Panc1 (cell line): ENCODE measurements around the gene SPX. TPM values are rescaled to one million over a fixed set of nuclear protein-coding genes. Genes with fewer than 3 reads are reported as not detected.
A peak's percentile ranks its signal among the peaks of the same experiment; 100 is the strongest.

Experiments
- ATAC-seq: fragments of 200-7000 bp; cut with Tn5 transposase; 2 replicates; pipeline ENCODE4 v1.9.1; 2020; ENCODE audit warnings: mild to moderate bottlenecking, moderate library complexity
- BruUV-seq: library from RNA; stranded (reverse); fragments of 400-500 nt; replicated peaks from 2 replicates; lab custom pipeline; 2021; lab: Mats Ljungman, UMichigan
- CTCF ChIA-PET: fragments of 300-600 bp; sonication (Branson Sonifier 250); formaldehyde crosslinking; loops from one replicate; lab custom pipeline; 2022; ENCODE audit warnings: antibody characterized with exemption; lab: Charles Lee
- POLR2A ChIA-PET: fragments of 300-600 bp; sonication (Branson Sonifier 250); formaldehyde crosslinking; loops from one replicate; lab custom pipeline; 2022; ENCODE audit warnings: antibody characterized with exemption; lab: Charles Lee
- DNase-seq: peaks from one replicate; pipeline ENCODE4 v3.0.0-alpha.2; 2010; ENCODE audit warnings: low read depth, low spot score
- H3K27ac ChIP-seq: 2 replicates; pipeline ENCODE4 v1.5.1; 2011; ENCODE audit warnings: mild to moderate bottlenecking, low read length, inconsistent platforms
- H3K27me3 ChIP-seq: fragments of 200-500 bp; sonication (Bioruptor generic); 2 replicates; pipeline ENCODE4 v1.6.0; 2014; ENCODE audit warnings: low read length, inconsistent platforms; ENCODE audit not compliant: control insufficient read depth, insufficient read depth
- H3K36me3 ChIP-seq: fragments of 200-500 bp; sonication (Bioruptor generic); 2 replicates; pipeline ENCODE4 v1.5.1; 2014; ENCODE audit warnings: inconsistent platforms, mild to moderate bottlenecking, low read length, moderate library complexity; ENCODE audit not compliant: control insufficient read depth, insufficient read depth
- H3K4me1 ChIP-seq: 2 replicates; pipeline ENCODE4 v1.5.1; 2011; ENCODE audit warnings: inconsistent platforms, mild to moderate bottlenecking, low read length, moderate library complexity; ENCODE audit not compliant: control insufficient read depth, insufficient read depth
- H3K4me3 ChIP-seq, 2 experiments: 2 replicates each; pipeline ENCODE4 v1.5.1; 2011 to 2012; ENCODE audit warnings: low read depth in 2 of 2, low read length in 2 of 2, mild to moderate bottlenecking in 2 of 2, inconsistent platforms in 1 of 2, moderate library complexity in 1 of 2
- H3K9me3 ChIP-seq: fragments of 200-500 bp; sonication (Bioruptor generic); 2 replicates; pipeline ENCODE4 v1.5.1; 2014; ENCODE audit warnings: low read depth, mild to moderate bottlenecking, inconsistent platforms, low read length, moderate library complexity; ENCODE audit not compliant: control insufficient read depth, insufficient read depth
- CTCF ChIP-seq: fragments of 450-650 bp; IDR thresholded peaks from 2 replicates; pipeline ENCODE4 v1.5.1; 2017; ENCODE audit warnings: mild to moderate bottlenecking
- POLR2AphosphoS5 ChIP-seq: IDR thresholded peaks from 2 replicates; pipeline ENCODE4 v1.6.1; 2012; ENCODE audit warnings: mild to moderate bottlenecking, low read depth, low read length, moderate library complexity
- REST ChIP-seq, 2 experiments: IDR thresholded peaks; 2 replicates each; pipeline ENCODE4 v1.6.1; 2011 to 2012; ENCODE audit warnings: low read depth in 2 of 2, control low read depth in 1 of 2, low read length in 1 of 2, mild to moderate bottlenecking in 1 of 2, moderate library complexity in 1 of 2; ENCODE audit not compliant: insufficient read depth in 1 of 2
- SIN3A ChIP-seq: IDR thresholded peaks from 2 replicates; pipeline ENCODE4 v1.6.1; 2012; ENCODE audit warnings: low read depth, mild to moderate bottlenecking, low read length, moderate library complexity, borderline replicate concordance; ENCODE audit not compliant: insufficient read depth
- TCF7L2 ChIP-seq: IDR thresholded peaks from 2 replicates; pipeline ENCODE4 v1.6.1; 2011; ENCODE audit warnings: mild to moderate bottlenecking, low read depth, low read length, inconsistent platforms
- in situ Hi-C: cut with HindIII; loops from 2 replicates; pipeline ENCODE4 v1.10.0; 2016; ENCODE audit warnings: low sequenced_read_pairs, low pct_unique_long_range_greater_than_20kb
- intact Hi-C: fragments of 100-400 bp; cut with micrococcal nuclease; formaldehyde crosslinking; loops from one replicate; pipeline ENCODE4 v1.10.0; 2022; ENCODE audit not compliant: unreplicated experiment
- total RNA-seq: library from RNA; stranded (reverse); gene quantifications from one replicate; pipeline ENCODE4 v1.2.1, GENCODE V29; 2021; ENCODE audit not compliant: unreplicated experiment

SPX gene
- total RNA-seq, 1 experiment from 2014 or later, result 0.13 TPM

DNA sequence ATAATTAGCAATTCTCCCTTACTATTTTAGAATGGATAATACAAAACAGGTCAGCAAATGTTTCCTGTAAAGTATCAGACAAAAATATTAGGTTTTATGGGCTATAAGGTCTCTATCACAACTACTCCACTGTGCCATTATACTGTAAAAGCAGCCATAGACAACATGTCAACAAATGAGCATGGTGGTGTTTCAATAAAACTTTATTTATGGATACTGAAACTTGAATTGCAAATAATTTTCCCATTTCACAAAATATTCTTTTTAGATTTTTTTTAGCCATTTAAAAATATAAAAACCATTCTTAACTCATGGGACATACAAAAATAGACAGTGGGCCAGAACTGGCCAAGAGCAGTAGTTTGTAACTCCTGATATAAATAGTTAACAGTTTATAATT lies 40.1 kb upstream of the SPX start:
- peaks cover 5% of the 10 kb centered on the region; the same call in 1 of the 2 replicates for H3K36me3 ChIP-seq
- CTCF ChIA-PET, result no interaction called here
- POLR2A ChIA-PET, result no interaction called here
- H3K4me1 ChIP-seq, result no peaks in the 10 kb centered on the region
- H3K4me3 ChIP-seq, result no peak overlapping the region
- intact Hi-C loops, result no loop called here
- TF ChIP-seq REST (IDR thresholded peaks at IDR 0.05; ENCODE audit: insufficient read depth in 1 of 2, low read depth in 2 of 2, low read length in 1 of 2) (no peak), TCF7L2 (no peak), POLR2AphosphoS5 (no peak), SIN3A (no peak), CTCF (no peak)
- in situ Hi-C loops, result no loop called here
- ATAC-seq (no peak), DNase-seq (no peak)
- no peak overlapping the region for H3K27ac ChIP-seq
- H3K27me3 ChIP-seq, result no peaks in the 10 kb centered on the region
- no TSS peak for BruUV-seq
- no peaks in the 10 kb centered on the region for H3K9me3 ChIP-seq

- intact Hi-C loops (no loop called here), in situ Hi-C loops (no loop called here)
- Histone ChIP-seq H3K36me3 (peaks cover 7% of the 10 kb centered on the region; the same call in 1 of the 2 replicates), H3K27me3 (no peaks in the 10 kb centered on the region), H3K27ac (no peak overlapping the region), H3K4me1 (peaks cover 14% of the 10 kb centered on the region; the same call in 1 of the 2 replicates), H3K4me3 (peak overlapping the region; percentile 88 to 97; a peak in 2 of 4 replicates), H3K9me3 (no peaks in the 10 kb centered on the region)
- ChIA-PET CTCF (no interaction called here), POLR2A (no interaction called here)
- no peak for DNase-seq
- ATAC-seq, result no peak
- TF ChIP-seq SIN3A, result no peak
- TF ChIP-seq TCF7L2, result no peak
- no peak for TF ChIP-seq CTCF
- TF ChIP-seq REST (IDR thresholded peaks at IDR 0.05; ENCODE audit: insufficient read depth in 1 of 2, low read depth in 2 of 2, low read length in 1 of 2), result no peak
- TF ChIP-seq POLR2AphosphoS5, result no peak
- BruUV-seq, result no TSS peak
These were observed 26.3 kb upstream of the SPX start for GRCh38 chr12:21499765-21500164.
